HEK293 (cell line): ENCODE measurements around the gene RPS21.

ENCODE experiments used
- EGR2 ChIP-seq: fragments of 450-650 bp; formaldehyde crosslinking; IDR thresholded peaks from 2 replicates; pipeline ENCODE4 v1.5.1; 2016; ENCODE audit warnings: low read depth, missing biosample characterization, missing genetic modification characterization
- HOXA7 ChIP-seq: sonication (generic); formaldehyde crosslinking; IDR thresholded peaks from 2 replicates; pipeline ENCODE4 v1.8.1; 2022; ENCODE audit warnings: missing genetic modification reagents, borderline replicate concordance
- KLF9 ChIP-seq: fragments of 450-650 bp; formaldehyde crosslinking; IDR thresholded peaks from 2 replicates; pipeline ENCODE4 v1.5.1; 2016; ENCODE audit warnings: missing biosample characterization, missing genetic modification characterization, low read depth
- REPIN1 ChIP-seq: fragments of 450-650 bp; formaldehyde crosslinking; IDR thresholded peaks from 2 replicates; pipeline ENCODE4 v1.5.1; 2017; ENCODE audit warnings: missing biosample characterization, missing genetic modification characterization, low read depth
- TCF7L2 ChIP-seq: IDR thresholded peaks from 2 replicates; pipeline ENCODE4 v1.6.1; 2011; ENCODE audit warnings: low read depth, mild to moderate bottlenecking, inconsistent platforms, low read length, moderate library complexity, borderline replicate concordance
- YY1 ChIP-seq: fragments of 450-650 bp; formaldehyde crosslinking; IDR thresholded peaks from 2 replicates; pipeline ENCODE4 v1.5.1; 2018; ENCODE audit warnings: missing biosample characterization, missing genetic modification characterization
- YY2 ChIP-seq: fragments of 450-650 bp; formaldehyde crosslinking; IDR thresholded peaks from 2 replicates; pipeline ENCODE4 v1.5.1; 2016; ENCODE audit warnings: missing biosample characterization, missing genetic modification characterization
- ZBTB7A ChIP-seq: fragments of 450-650 bp; formaldehyde crosslinking; IDR thresholded peaks from 2 replicates; pipeline ENCODE4 v1.5.1; 2016; ENCODE audit warnings: low read depth, missing biosample characterization, missing genetic modification characterization
- ZNF146 ChIP-seq: fragments of 450-650 bp; formaldehyde crosslinking; IDR thresholded peaks from 2 replicates; pipeline ENCODE4 v1.5.1; 2016; ENCODE audit warnings: missing biosample characterization, missing genetic modification characterization
- ZNF223 ChIP-seq: fragments of 450-650 bp; formaldehyde crosslinking; IDR thresholded peaks from 2 replicates; pipeline ENCODE4 v1.5.1; 2016; ENCODE audit warnings: missing biosample characterization, missing genetic modification characterization
- ZNF366 ChIP-seq: fragments of 450-650 bp; formaldehyde crosslinking; conservative IDR thresholded peaks from 2 replicates; pipeline ENCODE4 v1.5.1; 2016; ENCODE audit warnings: missing biosample characterization, missing genetic modification characterization
- ZNF501 ChIP-seq: fragments of 450-650 bp; formaldehyde crosslinking; IDR thresholded peaks from 2 replicates; pipeline ENCODE4 v1.5.1; 2016; ENCODE audit warnings: missing biosample characterization, missing genetic modification characterization
- ZNF521 ChIP-seq: fragments of 450-650 bp; formaldehyde crosslinking; IDR thresholded peaks from 2 replicates; pipeline ENCODE4 v1.5.1; 2017; ENCODE audit warnings: missing biosample characterization, mild to moderate bottlenecking, missing genetic modification characterization
- ZNF560 ChIP-seq: fragments of 450-650 bp; formaldehyde crosslinking; IDR thresholded peaks from 2 replicates; pipeline ENCODE4 v1.5.1; 2017; ENCODE audit warnings: missing biosample characterization, missing genetic modification characterization, borderline replicate concordance
- ZNF561 ChIP-seq: fragments of 450-650 bp; IDR thresholded peaks from 2 replicates; pipeline ENCODE4 v1.5.1; 2018; ENCODE audit warnings: missing biosample characterization, missing genetic modification characterization, borderline replicate concordance
- ZNF571 ChIP-seq: fragments of 450-650 bp; formaldehyde crosslinking; IDR thresholded peaks from 2 replicates; pipeline ENCODE4 v1.5.0; 2017; ENCODE audit warnings: missing biosample characterization, missing genetic modification characterization
- ZNF654 ChIP-seq: fragments of 450-650 bp; formaldehyde crosslinking; IDR thresholded peaks from 2 replicates; pipeline ENCODE4 v1.5.1; 2016; ENCODE audit warnings: low read depth, missing biosample characterization, missing genetic modification characterization
- ZNF747 ChIP-seq: fragments of 450-650 bp; formaldehyde crosslinking; IDR thresholded peaks from 2 replicates; pipeline ENCODE4 v1.5.1; 2016; ENCODE audit warnings: missing biosample characterization, missing genetic modification characterization
- ZNF777 ChIP-seq: fragments of 450-650 bp; formaldehyde crosslinking; IDR thresholded peaks from 2 replicates; pipeline ENCODE4 v1.5.1; 2017; ENCODE audit warnings: missing biosample characterization, missing genetic modification characterization, borderline replicate concordance
- ZNF791 ChIP-seq: fragments of 450-650 bp; formaldehyde crosslinking; IDR thresholded peaks from 2 replicates; pipeline ENCODE4 v1.5.1; 2016; ENCODE audit warnings: missing biosample characterization, missing genetic modification characterization
- ZNF792 ChIP-seq: fragments of 450-650 bp; formaldehyde crosslinking; IDR thresholded peaks from 2 replicates; pipeline ENCODE4 v1.5.1; 2016; ENCODE audit warnings: missing biosample characterization, missing genetic modification characterization
- ZNF837 ChIP-seq: fragments of 450-650 bp; formaldehyde crosslinking; IDR thresholded peaks from 2 replicates; pipeline ENCODE4 v1.5.1; 2016; ENCODE audit warnings: missing biosample characterization, missing genetic modification characterization
- TF ChIP-seq, protein P1 (sequence below): fragments of 450-650 bp; formaldehyde crosslinking; IDR thresholded peaks from 2 replicates; pipeline ENCODE4 v1.5.1; 2017; ENCODE audit warnings: missing biosample characterization, missing genetic modification characterization
- TF ChIP-seq, protein P2 (sequence below): fragments of 450-650 bp; formaldehyde crosslinking; IDR thresholded peaks from 2 replicates; pipeline ENCODE4 v1.5.1; 2016; ENCODE audit warnings: missing biosample characterization, missing genetic modification characterization, borderline replicate concordance
- TF ChIP-seq, protein P3 (sequence below): fragments of 450-650 bp; formaldehyde crosslinking; IDR thresholded peaks from 2 replicates; pipeline ENCODE4 v1.5.1; 2016; ENCODE audit warnings: missing biosample characterization, missing genetic modification characterization

Gene RPS21

DNA sequence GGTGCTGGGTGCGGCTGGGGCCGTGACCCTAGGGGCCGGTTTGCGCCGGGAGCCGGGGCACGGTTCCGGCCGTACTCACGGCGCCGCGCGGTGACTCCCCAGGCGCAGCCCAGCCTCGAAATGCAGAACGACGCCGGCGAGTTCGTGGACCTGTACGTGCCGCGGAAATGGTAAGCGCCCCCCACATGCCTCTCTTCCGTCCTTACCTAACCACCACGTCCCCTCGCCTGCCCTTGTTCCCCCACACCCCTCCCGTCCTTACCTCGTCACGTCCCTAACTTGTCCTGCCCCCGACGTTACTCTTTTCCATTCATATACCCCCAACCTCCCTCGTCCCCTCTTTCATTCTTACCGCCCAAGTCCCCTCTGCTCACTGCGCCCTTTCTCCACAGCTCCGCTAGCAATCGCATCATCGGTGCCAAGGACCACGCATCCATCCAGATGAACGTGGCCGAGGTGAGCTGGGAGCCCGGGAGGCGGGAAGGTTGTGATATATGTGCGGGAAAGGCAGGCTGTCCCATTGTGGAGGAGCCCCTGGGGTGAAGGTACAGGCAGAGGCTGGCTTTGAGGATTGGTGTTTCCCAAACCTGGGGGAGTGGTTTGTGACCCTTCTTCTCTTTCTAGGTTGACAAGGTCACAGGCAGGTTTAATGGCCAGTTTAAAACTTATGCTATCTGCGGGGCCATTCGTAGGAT is 463 bp downstream of the RPS21 start (continued):
- TF ChIP-seq, protein P1, sequence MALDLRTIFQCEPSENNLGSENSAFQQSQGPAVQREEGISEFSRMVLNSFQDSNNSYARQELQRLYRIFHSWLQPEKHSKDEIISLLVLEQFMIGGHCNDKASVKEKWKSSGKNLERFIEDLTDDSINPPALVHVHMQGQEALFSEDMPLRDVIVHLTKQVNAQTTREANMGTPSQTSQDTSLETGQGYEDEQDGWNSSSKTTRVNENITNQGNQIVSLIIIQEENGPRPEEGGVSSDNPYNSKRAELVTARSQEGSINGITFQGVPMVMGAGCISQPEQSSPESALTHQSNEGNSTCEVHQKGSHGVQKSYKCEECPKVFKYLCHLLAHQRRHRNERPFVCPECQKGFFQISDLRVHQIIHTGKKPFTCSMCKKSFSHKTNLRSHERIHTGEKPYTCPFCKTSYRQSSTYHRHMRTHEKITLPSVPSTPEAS: no peak
- TF ChIP-seq, protein P2, sequence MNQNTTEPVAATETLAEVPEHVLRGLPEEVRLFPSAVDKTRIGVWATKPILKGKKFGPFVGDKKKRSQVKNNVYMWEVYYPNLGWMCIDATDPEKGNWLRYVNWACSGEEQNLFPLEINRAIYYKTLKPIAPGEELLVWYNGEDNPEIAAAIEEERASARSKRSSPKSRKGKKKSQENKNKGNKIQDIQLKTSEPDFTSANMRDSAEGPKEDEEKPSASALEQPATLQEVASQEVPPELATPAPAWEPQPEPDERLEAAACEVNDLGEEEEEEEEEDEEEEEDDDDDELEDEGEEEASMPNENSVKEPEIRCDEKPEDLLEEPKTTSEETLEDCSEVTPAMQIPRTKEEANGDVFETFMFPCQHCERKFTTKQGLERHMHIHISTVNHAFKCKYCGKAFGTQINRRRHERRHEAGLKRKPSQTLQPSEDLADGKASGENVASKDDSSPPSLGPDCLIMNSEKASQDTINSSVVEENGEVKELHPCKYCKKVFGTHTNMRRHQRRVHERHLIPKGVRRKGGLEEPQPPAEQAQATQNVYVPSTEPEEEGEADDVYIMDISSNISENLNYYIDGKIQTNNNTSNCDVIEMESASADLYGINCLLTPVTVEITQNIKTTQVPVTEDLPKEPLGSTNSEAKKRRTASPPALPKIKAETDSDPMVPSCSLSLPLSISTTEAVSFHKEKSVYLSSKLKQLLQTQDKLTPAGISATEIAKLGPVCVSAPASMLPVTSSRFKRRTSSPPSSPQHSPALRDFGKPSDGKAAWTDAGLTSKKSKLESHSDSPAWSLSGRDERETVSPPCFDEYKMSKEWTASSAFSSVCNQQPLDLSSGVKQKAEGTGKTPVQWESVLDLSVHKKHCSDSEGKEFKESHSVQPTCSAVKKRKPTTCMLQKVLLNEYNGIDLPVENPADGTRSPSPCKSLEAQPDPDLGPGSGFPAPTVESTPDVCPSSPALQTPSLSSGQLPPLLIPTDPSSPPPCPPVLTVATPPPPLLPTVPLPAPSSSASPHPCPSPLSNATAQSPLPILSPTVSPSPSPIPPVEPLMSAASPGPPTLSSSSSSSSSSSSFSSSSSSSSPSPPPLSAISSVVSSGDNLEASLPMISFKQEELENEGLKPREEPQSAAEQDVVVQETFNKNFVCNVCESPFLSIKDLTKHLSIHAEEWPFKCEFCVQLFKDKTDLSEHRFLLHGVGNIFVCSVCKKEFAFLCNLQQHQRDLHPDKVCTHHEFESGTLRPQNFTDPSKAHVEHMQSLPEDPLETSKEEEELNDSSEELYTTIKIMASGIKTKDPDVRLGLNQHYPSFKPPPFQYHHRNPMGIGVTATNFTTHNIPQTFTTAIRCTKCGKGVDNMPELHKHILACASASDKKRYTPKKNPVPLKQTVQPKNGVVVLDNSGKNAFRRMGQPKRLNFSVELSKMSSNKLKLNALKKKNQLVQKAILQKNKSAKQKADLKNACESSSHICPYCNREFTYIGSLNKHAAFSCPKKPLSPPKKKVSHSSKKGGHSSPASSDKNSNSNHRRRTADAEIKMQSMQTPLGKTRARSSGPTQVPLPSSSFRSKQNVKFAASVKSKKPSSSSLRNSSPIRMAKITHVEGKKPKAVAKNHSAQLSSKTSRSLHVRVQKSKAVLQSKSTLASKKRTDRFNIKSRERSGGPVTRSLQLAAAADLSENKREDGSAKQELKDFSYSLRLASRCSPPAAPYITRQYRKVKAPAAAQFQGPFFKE (tag by site-specific recombination): no peak
- TF ChIP-seq REPIN1: no peak
- TF ChIP-seq YY2 (tag by site-specific recombination): 0 out of 2 replicates have a peak, but pooled peaks have one; percentile 32
- TF ChIP-seq YY1 (tag by site-specific recombination): no peak
- no peak for TF ChIP-seq ZNF571
- no peak for TF ChIP-seq ZNF521 (tag by site-specific recombination)
- no peak for TF ChIP-seq ZNF501 (tag by site-specific recombination)
- TF ChIP-seq KLF9 (tag by site-specific recombination): no peak
- no peak for TF ChIP-seq ZNF837
- TF ChIP-seq ZNF777 (tag by site-specific recombination): no peak
- no peak for TF ChIP-seq ZNF792 (tag by site-specific recombination)
- TF ChIP-seq ZNF223 (tag by site-specific recombination): no peak
- no peak for TF ChIP-seq HOXA7
- peak; percentile 35; the same call in 1 of the 2 replicates for TF ChIP-seq ZNF791 (tag by site-specific recombination)
- no peak for TF ChIP-seq ZNF747 (tag by site-specific recombination)
- TF ChIP-seq TCF7L2: no peak
- TF ChIP-seq EGR2 (tag by site-specific recombination): no peak
- no peak for TF ChIP-seq ZNF366 (tag by site-specific recombination)
- TF ChIP-seq ZNF560 (tag by site-specific recombination): no peak
- no peak for TF ChIP-seq ZNF654
- peak; percentile 62; the same call in 1 of the 2 replicates for TF ChIP-seq ZBTB7A (tag by site-specific recombination)
- TF ChIP-seq, protein P3, sequence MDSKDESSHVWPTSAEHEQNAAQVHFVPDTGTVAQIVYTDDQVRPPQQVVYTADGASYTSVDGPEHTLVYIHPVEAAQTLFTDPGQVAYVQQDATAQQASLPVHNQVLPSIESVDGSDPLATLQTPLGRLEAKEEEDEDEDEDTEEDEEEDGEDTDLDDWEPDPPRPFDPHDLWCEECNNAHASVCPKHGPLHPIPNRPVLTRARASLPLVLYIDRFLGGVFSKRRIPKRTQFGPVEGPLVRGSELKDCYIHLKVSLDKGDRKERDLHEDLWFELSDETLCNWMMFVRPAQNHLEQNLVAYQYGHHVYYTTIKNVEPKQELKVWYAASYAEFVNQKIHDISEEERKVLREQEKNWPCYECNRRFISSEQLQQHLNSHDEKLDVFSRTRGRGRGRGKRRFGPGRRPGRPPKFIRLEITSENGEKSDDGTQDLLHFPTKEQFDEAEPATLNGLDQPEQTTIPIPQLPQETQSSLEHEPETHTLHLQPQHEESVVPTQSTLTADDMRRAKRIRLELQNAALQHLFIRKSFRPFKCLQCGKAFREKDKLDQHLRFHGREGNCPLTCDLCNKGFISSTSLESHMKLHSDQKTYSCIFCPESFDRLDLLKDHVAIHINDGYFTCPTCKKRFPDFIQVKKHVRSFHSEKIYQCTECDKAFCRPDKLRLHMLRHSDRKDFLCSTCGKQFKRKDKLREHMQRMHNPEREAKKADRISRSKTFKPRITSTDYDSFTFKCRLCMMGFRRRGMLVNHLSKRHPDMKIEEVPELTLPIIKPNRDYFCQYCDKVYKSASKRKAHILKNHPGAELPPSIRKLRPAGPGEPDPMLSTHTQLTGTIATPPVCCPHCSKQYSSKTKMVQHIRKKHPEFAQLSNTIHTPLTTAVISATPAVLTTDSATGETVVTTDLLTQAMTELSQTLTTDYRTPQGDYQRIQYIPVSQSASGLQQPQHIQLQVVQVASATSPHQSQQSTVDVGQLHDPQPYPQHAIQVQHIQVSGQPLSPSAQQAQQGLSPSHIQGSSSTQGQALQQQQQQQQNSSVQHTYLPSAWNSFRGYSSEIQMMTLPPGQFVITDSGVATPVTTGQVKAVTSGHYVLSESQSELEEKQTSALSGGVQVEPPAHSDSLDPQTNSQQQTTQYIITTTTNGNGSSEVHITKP (tag by site-specific recombination): peak; percentile 48
- TF ChIP-seq ZNF146 (tag by site-specific recombination): peak; percentile 24; the same call in 1 of the 2 replicates
- no peak for TF ChIP-seq ZNF561
